Measurements from ENCODE around the gene FGFRL1. TPM values are rescaled to one million over a fixed set of nuclear protein-coding genes. Genes with fewer than 3 reads are reported as not detected.
A peak's percentile ranks its signal among the peaks of the same experiment; 100 is the strongest.

The FGFRL1 gene
- total and polyA plus RNA-seq, 2 donors from 2014 or later = 22.0 to 25.5 TPM

- Histone ChIP-seq H3K4me3 (ENCODE audit: low read length in 3 of 3) (no peak overlapping the region), H3K27me3 (ENCODE audit: control insufficient read depth, insufficient read depth, low read length) (no peaks in the 10 kb centered on the region), H3K27ac (ENCODE audit: low read depth in 2 of 2, low read length in 2 of 2) (no peak overlapping the region), H3K4me1 (ENCODE audit: control insufficient read depth in 2 of 3, insufficient read depth in 2 of 3, low read depth in 1 of 3, low read length in 3 of 3) (peaks cover 0 to 4% (median 0%) of the 10 kb centered on the region in 3 donors), H3K9me3 (ENCODE audit: control insufficient read depth in 2 of 3, insufficient read depth in 1 of 3, low read length in 3 of 3) (no peaks in the 10 kb centered on the region), H3K9ac (ENCODE audit: low read length in 3 of 3) (no peak overlapping the region), H3K36me3 (ENCODE audit: control insufficient read depth in 2 of 3, insufficient read depth in 3 of 3, low read length in 3 of 3) (peaks cover 9 to 10% (median 9%) of the 10 kb centered on the region in 3 donors)
- no peak for DNase-seq
- TF ChIP-seq, protein P1, sequence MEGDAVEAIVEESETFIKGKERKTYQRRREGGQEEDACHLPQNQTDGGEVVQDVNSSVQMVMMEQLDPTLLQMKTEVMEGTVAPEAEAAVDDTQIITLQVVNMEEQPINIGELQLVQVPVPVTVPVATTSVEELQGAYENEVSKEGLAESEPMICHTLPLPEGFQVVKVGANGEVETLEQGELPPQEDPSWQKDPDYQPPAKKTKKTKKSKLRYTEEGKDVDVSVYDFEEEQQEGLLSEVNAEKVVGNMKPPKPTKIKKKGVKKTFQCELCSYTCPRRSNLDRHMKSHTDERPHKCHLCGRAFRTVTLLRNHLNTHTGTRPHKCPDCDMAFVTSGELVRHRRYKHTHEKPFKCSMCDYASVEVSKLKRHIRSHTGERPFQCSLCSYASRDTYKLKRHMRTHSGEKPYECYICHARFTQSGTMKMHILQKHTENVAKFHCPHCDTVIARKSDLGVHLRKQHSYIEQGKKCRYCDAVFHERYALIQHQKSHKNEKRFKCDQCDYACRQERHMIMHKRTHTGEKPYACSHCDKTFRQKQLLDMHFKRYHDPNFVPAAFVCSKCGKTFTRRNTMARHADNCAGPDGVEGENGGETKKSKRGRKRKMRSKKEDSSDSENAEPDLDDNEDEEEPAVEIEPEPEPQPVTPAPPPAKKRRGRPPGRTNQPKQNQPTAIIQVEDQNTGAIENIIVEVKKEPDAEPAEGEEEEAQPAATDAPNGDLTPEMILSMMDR (IDR thresholded peaks at IDR 0.05; ENCODE audit: borderline replicate concordance, extremely low read depth, insufficient read depth) = no peak
- intact Hi-C loops (cut with DNase I) = no loop called here
- FAIRE-seq = no peak
Observed at GRCh38 chr4:1027219-1027914, 15.9 kb downstream of the FGFRL1 start.

DNA sequence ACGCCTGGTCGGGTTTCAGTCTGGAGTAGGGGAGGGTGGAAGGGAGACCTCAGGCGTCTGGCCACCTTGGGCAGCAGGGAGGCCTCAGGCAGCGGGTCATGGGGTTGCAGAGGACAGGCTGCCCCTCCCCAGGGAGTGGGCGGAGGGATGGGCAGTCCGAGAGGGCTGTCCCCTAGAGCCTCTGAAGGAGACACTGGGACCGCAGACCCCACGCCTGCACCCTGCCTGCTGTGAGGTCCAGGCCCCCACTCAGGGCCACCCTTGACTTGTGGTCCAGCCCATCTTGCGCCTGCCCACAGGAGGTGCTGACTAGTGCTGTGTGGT, 16.5 kb downstream of the FGFRL1 start:
- Histone ChIP-seq H3K9ac (ENCODE audit: low read length in 3 of 3) (no peak overlapping the region), H3K4me3 (ENCODE audit: low read length in 3 of 3) (no peak overlapping the region), H3K27ac (ENCODE audit: low read depth in 2 of 2, low read length in 2 of 2) (no peak overlapping the region), H3K27me3 (ENCODE audit: control insufficient read depth, insufficient read depth, low read length) (no peaks in the 10 kb centered on the region), H3K36me3 (ENCODE audit: control insufficient read depth in 2 of 3, insufficient read depth in 3 of 3, low read length in 3 of 3) (peaks cover 9 to 10% (median 9%) of the 10 kb centered on the region in 3 donors), H3K9me3 (ENCODE audit: control insufficient read depth in 2 of 3, insufficient read depth in 1 of 3, low read length in 3 of 3) (no peaks in the 10 kb centered on the region), H3K4me1 (ENCODE audit: control insufficient read depth in 2 of 3, insufficient read depth in 2 of 3, low read depth in 1 of 3, low read length in 3 of 3) (peaks cover 0 to 4% (median 0%) of the 10 kb centered on the region in 3 donors)
- TF ChIP-seq, protein P1 (IDR thresholded peaks at IDR 0.05; ENCODE audit: borderline replicate concordance, extremely low read depth, insufficient read depth) = no peak
- DNase-seq (peak in 3 of 5 donors; percentile 50 to 62 (median 58)), FAIRE-seq (no peak)
- intact Hi-C loops (cut with DNase I) = no loop called here

GRCh38 chr4:1028574-1029220, 17.3 kb downstream of the FGFRL1 start:
- DNase-seq (no peak), FAIRE-seq (no peak)
- no peaks in the 10 kb centered on the region for H3K9me3 ChIP-seq (ENCODE audit: control insufficient read depth in 2 of 3, insufficient read depth in 1 of 3, low read length in 3 of 3)
- TF ChIP-seq, protein P1 (IDR thresholded peaks at IDR 0.05; ENCODE audit: borderline replicate concordance, extremely low read depth, insufficient read depth) = no peak
- no peaks in the 10 kb centered on the region for H3K27me3 ChIP-seq (ENCODE audit: control insufficient read depth, insufficient read depth, low read length)
- intact Hi-C loops (cut with DNase I) = no loop called here
- H3K4me3 ChIP-seq (ENCODE audit: low read length in 3 of 3) = no peak overlapping the region
- H3K36me3 ChIP-seq (ENCODE audit: control insufficient read depth in 2 of 3, insufficient read depth in 3 of 3, low read length in 3 of 3) = peaks cover 9 to 10% (median 9%) of the 10 kb centered on the region in 3 donors
- H3K9ac ChIP-seq (ENCODE audit: low read length in 3 of 3) = no peak overlapping the region
- no peak overlapping the region for H3K27ac ChIP-seq (ENCODE audit: low read depth in 2 of 2, low read length in 2 of 2)
- H3K4me1 ChIP-seq (ENCODE audit: control insufficient read depth in 2 of 3, insufficient read depth in 2 of 3, low read depth in 1 of 3, low read length in 3 of 3) = peaks cover 0 to 4% (median 0%) of the 10 kb centered on the region in 3 donors
